Thyroid gland (tissue), 4 donors: Measurements from ENCODE around the gene CACNG7. TPM values are rescaled to one million over a fixed set of nuclear protein-coding genes. Genes with fewer than 3 reads are reported as not detected.

Source experiments
- DNase-seq, 2 donors: peaks; one replicate each; pipeline ENCODE4 v3.0.0-alpha.2; 2019
- H3K27ac ChIP-seq, 3 donors: fragments of 200-600 bp; sonication (generic); 1 replicate in 2 of 3; 2 replicates in 1 of 3; pipeline ENCODE4 v1.5.1; 2016 to 2019; ENCODE audit warnings: mild to moderate bottlenecking in 1 of 3, moderate library complexity in 1 of 3
- H3K27me3 ChIP-seq: fragments of 200-600 bp; sonication (generic); one replicate; pipeline ENCODE4 v1.5.1; 2019
- H3K36me3 ChIP-seq, 2 donors: fragments of 200-600 bp; sonication (generic); one replicate each; pipeline ENCODE4 v1.5.1; 2016 to 2019
- H3K4me1 ChIP-seq, 2 donors: fragments of 200-600 bp; sonication (generic); one replicate each; pipeline ENCODE4 v1.5.1; 2017 to 2019
- H3K4me3 ChIP-seq, 3 donors: fragments of 200-600 bp; sonication (generic); replicated peaks in 1 of 3; 1 replicate in 2 of 3; 2 replicates in 1 of 3; pipeline ENCODE4 v1.5.1; 2016; ENCODE audit warnings: mild to moderate bottlenecking in 1 of 3
- H3K9me3 ChIP-seq: fragments of 200-600 bp; sonication (generic); one replicate; pipeline ENCODE4 v1.5.1; 2017
- CTCF ChIP-seq, 6 experiments: fragments of 200-600 bp in 3 of 6; fragments of 450-650 bp in 3 of 6; sonication (generic) in 3 of 6; IDR thresholded peaks; one replicate each; pipeline ENCODE4 v1.5.1; 2016 to 2019; ENCODE audit warnings: antibody characterized with exemption in 6 of 6, mild to moderate bottlenecking in 2 of 6, inconsistent platforms in 1 of 6, moderate library complexity in 1 of 6
- POLR2A ChIP-seq, 2 donors: fragments of 450-650 bp; IDR thresholded peaks; one replicate each; pipeline ENCODE4 v1.6.1; 2017; ENCODE audit warnings: antibody characterized with exemption in 2 of 2, mild to moderate bottlenecking in 2 of 2, moderate library complexity in 1 of 2
- WGBS, 2 donors: methylation state at CpG; one replicate each; pipeline ENCODE4 v1.1.5; 2017; 5-methylcytosine and 5-hydroxymethylcytosine counted together
- intact Hi-C: fragments of 100-400 bp; cut with DNase I; formaldehyde crosslinking; loops from one replicate; pipeline ENCODE4 v1.15.1; 2023
- total RNA-seq, 4 donors: library from RNA; depleted of rRNA; stranded (reverse); fragments of >200 nt; gene quantifications; one replicate each; pipeline ENCODE4 v1.2.3, GENCODE V29; 2016

CACNG7 gene
- total RNA-seq, 4 donors from 2014 or later = not detected

GRCh38 chr19:53917356-53917755, 8.3 kb downstream of the CACNG7 start:
- WGBS, 2 donors = 80 to 84% methylated on average over 7 of the region's 7 CpGs
- Histone ChIP-seq H3K27me3 (no peaks in the 10 kb centered on the region), H3K27ac (no peak overlapping the region), H3K36me3 (no peaks in the 10 kb centered on the region), H3K9me3 (no peaks in the 10 kb centered on the region), H3K4me3 (no peak overlapping the region), H3K4me1 (no peaks in the 10 kb centered on the region)
- TF ChIP-seq CTCF (IDR thresholded peaks at IDR 0.05) (no peak), POLR2A (IDR thresholded peaks at IDR 0.05) (no peak)
- DNase-seq = no peak
- intact Hi-C loops = no loop called here

GRCh38 chr19:53927739-53928138, 18.7 kb downstream of the CACNG7 start:
- TF ChIP-seq POLR2A (IDR thresholded peaks at IDR 0.05) (no peak), CTCF (IDR thresholded peaks at IDR 0.05) (no peak)
- no peak overlapping the region for H3K27ac ChIP-seq
- H3K36me3 ChIP-seq = no peaks in the 10 kb centered on the region
- H3K4me1 ChIP-seq = no peaks in the 10 kb centered on the region
- peak; percentile 22 to 34 for DNase-seq
- H3K4me3 ChIP-seq = no peak overlapping the region
- WGBS, 2 donors = 29 to 43% methylated on average over 8 of the region's 8 CpGs
- intact Hi-C loops = no loop called here
- H3K27me3 ChIP-seq = no peaks in the 10 kb centered on the region
- H3K9me3 ChIP-seq = no peaks in the 10 kb centered on the region

GRCh38 chr19:53936029-53936428, 27.0 kb downstream of the CACNG7 start:
- Histone ChIP-seq H3K27ac (no peak overlapping the region), H3K27me3 (no peaks in the 10 kb centered on the region), H3K36me3 (no peaks in the 10 kb centered on the region), H3K4me3 (no peak overlapping the region), H3K4me1 (no peaks in the 10 kb centered on the region), H3K9me3 (no peaks in the 10 kb centered on the region)
- DNase-seq = no peak
- intact Hi-C loops = no loop called here
- 49 to 51% methylated on average over 7 of the region's 7 CpGs for WGBS, 2 donors
- TF ChIP-seq POLR2A (IDR thresholded peaks at IDR 0.05) (no peak), CTCF (IDR thresholded peaks at IDR 0.05) (no peak)

- 3 to 8% methylated on average over 32 to 47 of the region's 55 CpGs for WGBS, 2 donors
- Histone ChIP-seq H3K4me1 (no peaks in the 10 kb centered on the region), H3K27me3 (peaks cover 9% of the 10 kb centered on the region), H3K4me3 (no peak overlapping the region), H3K36me3 (no peaks in the 10 kb centered on the region), H3K27ac (no peak overlapping the region), H3K9me3 (no peaks in the 10 kb centered on the region)
- TF ChIP-seq CTCF (IDR thresholded peaks at IDR 0.05) (no peak), POLR2A (IDR thresholded peaks at IDR 0.05) (no peak)
- intact Hi-C loops = no loop called here
- DNase-seq = no peak
Observed at GRCh38 chr19:53942001-53942786, 33.1 kb downstream of the CACNG7 start.

- H3K27me3 ChIP-seq = peaks cover 9% of the 10 kb centered on the region
- H3K36me3 ChIP-seq = no peaks in the 10 kb centered on the region
- no peaks in the 10 kb centered on the region for H3K9me3 ChIP-seq
- no peak for DNase-seq
- no peak overlapping the region for H3K4me3 ChIP-seq
- TF ChIP-seq POLR2A (IDR thresholded peaks at IDR 0.05) = no peak
- no peak for TF ChIP-seq CTCF (IDR thresholded peaks at IDR 0.05)
- intact Hi-C loops = no loop called here
- H3K4me1 ChIP-seq = no peaks in the 10 kb centered on the region
- no peak overlapping the region for H3K27ac ChIP-seq
- WGBS, 2 donors = 79% methylated on average over 4 of the region's 4 CpGs
Observed at GRCh38 chr19:53944416-53944815, 35.3 kb downstream of the CACNG7 start.
